ENCODE measurements around the gene TRIM54.

- peak; percentile 85 to 98 (median 92) for TF ChIP-seq CTCF (IDR thresholded peaks at IDR 0.05)
- TF ChIP-seq POLR2A (IDR thresholded peaks at IDR 0.05): peak in 1 of 2 donors; percentile 11
Observed at GRCh38 chr2:27303093-27304025, 21.1 kb downstream of the TRIM54 start.

Data from adrenal gland (tissue), 5 donors.